Inflammatory macrophage (primary cell): ENCODE results near the gene MGAT5.
A peak's percentile ranks its signal among the peaks of the same experiment; 100 is the strongest.

ENCODE experiments used
- DNase-seq, 2 donors: peaks; one replicate each; pipeline ENCODE4 v3.0.0-alpha.2; 2020 to 2022

The MGAT5 gene

GRCh38 chr2:134337631-134338030, 83.8 kb downstream of the MGAT5 start:
- DNase-seq = peak; percentile 34 to 45

DNA sequence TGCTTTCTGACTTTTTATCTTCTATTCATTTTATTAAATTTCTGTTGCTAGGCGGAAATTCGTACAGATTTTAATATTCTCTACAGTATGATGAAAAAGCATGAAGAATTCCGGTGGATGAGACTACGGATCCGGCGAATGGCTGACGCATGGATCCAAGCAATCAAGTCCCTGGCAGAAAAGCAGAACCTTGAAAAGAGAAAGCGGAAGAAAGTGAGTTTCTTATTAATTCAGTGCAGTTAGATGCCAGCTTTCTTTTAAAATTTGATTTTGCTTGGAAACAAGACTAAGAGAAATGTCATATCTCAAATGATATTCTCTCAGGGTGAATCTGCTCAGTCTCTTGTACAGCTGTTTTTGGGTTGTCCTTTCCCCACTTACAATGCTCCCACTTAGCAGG, 84.3 kb downstream of the MGAT5 start:
- DNase-seq = peak; percentile 52 to 61

DNA sequence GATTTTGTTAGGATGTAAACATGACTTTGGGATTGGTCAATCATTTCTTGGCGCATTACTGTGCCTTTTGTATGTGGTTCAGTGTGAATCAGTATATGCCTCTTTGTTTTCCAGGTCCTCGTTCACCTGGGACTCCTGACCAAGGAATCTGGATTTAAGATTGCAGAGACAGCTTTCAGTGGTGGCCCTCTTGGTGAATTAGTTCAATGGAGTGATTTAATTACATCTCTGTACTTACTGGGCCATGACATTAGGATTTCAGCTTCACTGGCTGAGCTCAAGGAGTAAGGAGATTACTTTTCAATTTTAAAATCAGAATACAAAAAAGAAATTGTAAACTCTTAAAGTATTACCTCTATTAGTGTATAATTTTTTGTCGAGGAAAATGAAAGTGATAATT, 87.6 kb downstream of the MGAT5 start:
- DNase-seq = no peak

GRCh38 chr2:134344954-134345697, 91.3 kb downstream of the MGAT5 start:
- DNase-seq = no peak

GRCh38 chr2:134346141-134346540, 92.3 kb downstream of the MGAT5 start:
- no peak for DNase-seq

DNA sequence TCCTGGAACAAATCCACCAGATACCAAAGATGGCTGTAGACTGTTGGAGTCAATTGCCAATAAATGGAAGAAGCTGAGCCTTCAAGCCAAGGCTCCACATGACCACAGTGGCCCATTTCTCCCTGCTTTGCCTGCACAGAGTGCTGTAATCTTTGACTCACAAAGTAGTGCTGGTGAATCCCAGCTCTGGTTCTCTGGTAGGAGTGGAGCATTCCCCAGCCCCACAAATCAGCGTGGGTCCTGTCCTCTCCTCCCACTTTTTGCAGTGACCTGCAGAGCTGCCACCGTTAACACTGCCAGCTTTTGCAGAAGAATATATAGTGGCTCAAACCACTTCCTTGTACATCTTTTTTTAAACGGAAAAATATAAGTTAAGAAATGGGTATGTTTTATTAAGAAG, 93.9 kb downstream of the MGAT5 start:
- DNase-seq = no peak

DNA sequence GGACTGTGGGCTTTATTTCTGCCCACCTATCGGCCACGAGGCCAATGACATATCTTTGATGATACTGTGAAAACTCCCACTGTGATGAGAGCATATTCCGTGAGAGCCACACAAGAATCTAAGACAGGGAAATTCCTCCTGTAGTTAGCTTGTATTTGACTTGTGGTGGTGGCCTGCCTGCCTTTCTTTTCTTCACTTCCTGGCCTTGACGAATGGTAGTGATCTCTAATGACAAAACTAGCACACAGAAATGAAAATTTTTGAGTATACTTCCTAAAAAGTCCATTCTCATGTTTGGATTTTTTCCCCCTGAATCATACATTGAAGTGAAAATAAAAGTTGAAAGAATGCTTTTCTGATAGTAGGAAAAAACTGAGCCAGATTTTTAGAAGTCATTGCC, 94.4 kb downstream of the MGAT5 start:
- no peak for DNase-seq

DNA sequence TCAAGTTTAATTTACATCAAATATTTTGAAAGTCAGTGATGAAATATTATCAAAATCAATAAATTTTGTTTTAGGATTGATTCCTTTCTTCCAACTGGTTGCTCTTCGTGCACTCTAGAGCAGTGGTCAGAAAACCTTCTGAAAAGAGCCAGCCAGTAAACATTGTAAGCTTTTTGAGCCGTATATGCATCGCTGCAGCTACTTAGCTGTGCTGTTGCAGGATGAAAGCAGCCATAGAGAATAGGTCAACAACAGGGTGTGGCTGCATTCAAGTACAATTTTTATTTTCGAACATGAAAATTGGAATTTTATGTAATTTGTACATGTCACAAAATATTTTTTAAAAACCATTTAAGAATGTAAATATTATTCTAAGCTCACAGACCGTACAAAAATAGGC, 94.9 kb downstream of the MGAT5 start:
- DNase-seq = no peak

DNA sequence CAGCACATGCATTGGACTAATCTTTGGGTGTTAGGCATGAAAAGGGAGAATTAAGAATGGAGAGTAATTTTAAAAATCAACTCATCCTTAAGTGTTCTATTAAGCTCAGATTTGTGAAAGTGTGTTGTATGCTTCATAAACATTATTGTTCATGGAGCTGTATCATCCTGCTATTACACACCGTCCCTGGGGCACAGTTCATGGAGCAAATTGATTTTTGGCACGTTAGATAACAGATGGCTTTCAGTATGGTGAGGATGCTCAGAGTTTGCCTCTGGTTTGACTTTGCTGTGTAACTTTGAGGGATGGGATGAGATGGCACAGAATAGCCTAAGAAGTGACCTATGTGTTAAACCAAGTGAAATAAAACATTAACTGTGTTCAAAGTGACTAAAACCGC, 97.1 kb downstream of the MGAT5 start:
- no peak for DNase-seq

DNA sequence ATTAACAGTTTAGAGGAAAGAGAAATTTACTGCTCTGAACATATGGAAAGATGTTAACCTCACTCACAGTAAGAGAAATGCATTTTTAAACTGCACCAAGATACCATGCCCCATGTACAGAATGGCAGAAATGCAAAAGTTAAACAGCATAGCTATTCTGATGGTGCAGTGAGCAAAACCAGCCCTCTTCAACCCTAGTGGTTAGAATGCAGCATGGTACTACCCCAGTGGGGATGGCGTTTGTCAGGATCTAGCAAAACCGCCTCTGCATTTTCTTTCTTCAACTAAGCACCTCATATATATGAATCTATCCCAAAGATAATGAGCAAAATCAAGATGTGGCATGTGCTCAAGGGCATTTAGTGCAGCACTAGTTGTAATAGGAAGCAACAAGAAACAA, 98.0 kb downstream of the MGAT5 start:
- no peak for DNase-seq

- DNase-seq = no peak
These were observed 99.0 kb downstream of the MGAT5 start for GRCh38 chr2:134352844-134353243.

DNA sequence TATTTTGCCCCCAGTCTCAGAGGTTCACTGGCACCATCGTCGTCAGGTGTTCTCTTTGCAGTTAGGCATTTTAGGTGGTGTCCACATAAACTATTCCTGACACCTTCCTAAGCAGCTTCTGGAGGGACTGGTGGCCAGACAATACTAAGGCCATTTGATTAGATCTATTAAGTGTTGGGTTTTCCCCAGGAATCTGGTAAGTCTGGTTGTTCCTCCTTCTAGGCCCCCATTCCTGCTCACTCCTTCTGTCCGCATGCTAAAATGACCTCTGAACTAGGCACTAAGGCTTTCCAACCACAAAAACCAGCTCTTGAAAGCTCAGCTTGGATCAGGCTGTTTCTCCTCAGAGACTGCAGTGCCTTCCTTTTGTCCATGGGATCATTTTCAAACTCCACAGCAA, 100.7 kb downstream of the MGAT5 start:
- no peak for DNase-seq

GRCh38 chr2:134357814-134358213, 103.9 kb downstream of the MGAT5 start:
- no peak for DNase-seq

DNA sequence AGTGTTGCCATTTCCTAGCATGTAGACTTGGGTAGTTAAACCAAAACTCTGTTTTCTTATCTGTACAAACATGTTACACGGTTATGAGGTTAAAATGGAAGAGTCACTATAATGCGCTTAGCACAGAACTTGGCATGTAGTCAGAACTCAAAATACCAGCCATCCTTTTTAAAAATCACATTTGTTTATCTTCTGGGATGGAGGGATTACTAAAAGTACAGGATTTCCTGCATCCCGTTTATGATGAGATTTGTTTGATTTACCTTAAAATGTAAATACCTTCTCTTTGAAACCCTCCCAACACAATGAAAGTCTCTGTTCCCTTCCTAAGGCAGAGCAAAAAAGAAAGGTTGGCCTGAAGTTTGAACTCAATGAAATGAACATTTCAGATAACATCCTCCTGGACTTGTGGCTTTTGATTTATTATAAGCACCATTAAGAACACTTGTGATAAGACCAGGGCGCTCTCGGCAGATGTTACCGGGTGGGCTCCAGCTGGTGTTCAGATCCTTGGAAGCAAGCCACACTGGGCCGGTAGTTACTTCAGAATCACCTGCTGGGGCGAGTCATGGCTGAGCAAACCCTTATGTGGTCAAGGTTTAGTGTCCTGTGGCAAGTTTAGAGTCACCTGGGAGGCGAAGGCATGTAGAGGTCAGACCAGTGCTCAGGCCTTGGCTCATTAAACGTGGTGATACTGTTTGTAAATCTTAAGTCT, 105.7 kb downstream of the MGAT5 start:
- DNase-seq = no peak

DNA sequence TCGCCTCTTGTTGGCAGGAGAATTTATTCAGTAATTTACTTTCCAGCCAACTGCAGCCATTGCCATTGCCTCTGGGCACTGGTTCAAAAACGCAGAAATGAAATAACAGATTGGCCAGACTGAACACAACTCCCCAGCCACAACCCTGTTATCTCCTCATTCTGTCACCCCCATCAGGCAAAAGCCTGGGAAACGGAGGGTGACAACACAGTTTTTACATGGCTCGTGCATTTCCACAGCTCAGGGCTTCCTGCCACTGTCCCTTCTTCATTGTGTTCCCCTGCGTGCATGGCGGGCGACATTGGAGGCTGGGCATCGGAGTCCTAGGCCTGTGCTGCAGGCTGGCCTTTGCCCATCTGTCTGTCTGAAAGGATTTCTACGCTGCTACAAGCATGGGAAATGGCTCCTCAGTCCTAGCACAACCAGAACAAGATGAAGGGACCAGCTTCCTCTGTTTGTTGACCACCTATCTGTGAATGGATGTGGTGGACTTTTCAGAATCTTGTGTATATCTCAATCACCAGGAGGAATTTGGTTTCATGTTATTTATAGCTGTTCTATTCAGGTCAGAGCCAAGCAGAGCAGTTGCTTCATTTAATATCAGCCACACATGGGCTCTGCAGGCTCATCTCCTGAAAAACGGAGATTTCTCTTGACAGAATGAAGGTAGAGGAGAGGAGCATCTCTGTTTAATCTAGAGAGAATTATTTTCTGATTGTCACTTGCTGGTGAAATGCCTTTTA, 107.0 kb downstream of the MGAT5 start:
- no peak for DNase-seq

- DNase-seq = no peak
These were observed 107.8 kb downstream of the MGAT5 start for GRCh38 chr2:134361648-134362047.

DNA sequence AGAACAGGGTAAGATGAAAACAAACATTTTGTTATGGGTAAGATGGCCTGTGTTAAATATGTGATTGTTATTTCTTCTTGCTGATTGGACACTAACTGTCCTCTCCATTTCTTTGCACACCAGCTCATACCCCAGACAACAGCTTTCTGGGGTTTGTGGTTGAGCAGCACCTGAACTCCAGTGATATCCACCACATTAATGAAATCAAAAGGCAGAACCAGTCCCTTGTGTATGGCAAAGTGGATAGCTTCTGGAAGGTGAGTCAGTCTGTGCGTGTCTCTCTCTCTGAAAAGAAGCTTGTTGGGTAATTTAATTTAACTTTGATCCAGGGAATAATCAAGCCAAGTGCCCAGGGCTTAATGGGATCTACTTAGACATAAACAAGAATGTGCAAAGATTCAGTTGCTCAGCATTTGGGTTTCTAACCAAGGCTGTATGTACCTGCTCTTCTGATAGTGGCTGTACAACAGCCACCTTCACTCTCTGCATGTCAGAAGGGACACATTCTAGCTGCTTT, 108.3 kb downstream of the MGAT5 start:
- DNase-seq = no peak

- no peak for DNase-seq
These were observed 108.9 kb downstream of the MGAT5 start for GRCh38 chr2:134362740-134363139.

DNA sequence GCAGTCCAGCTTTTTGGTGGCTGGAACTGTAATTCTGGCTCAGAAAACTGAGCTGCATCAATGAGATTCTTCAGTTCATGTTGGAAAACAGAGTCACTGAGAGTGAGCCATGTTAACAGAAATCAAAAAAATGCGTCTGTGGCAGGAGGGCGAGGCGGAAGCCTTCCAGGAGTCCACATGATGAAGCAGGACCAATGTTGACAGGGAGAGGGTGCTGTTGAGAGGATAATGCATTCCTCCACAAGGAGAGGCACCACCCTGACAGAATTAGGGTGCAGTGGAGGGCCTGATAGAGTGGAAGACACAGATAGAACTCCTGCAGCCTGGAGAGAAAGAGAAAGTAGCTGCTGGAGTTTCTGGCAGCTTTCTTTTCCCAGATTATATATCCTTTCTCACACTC, 111.5 kb downstream of the MGAT5 start:
- DNase-seq = no peak

GRCh38 chr2:134366359-134366758, 112.5 kb downstream of the MGAT5 start:
- DNase-seq = no peak

DNA sequence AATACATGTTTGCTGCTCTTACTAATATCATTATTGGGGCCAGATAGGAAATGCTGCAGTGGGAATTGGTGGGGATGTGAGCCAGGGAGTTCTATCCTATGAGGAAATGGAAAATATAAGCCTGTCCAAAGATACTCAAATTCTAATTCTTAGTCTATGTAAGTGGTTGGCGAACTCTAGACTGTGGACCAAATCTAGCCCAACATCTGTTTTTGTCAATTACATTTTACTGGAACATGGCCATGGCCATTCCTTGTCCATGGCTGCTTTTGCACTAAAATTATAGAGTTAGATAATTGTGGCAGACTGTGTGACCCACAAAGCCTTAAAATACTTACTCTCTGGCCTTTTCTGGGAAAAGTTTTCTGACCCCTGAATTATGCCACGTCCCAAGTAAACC, 113.3 kb downstream of the MGAT5 start:
- DNase-seq = no peak

GRCh38 chr2:134368009-134368817, 114.3 kb downstream of the MGAT5 start:
- no peak for DNase-seq
